IPS-20b (cell line): ENCODE data around the gene ADIRF.

ENCODE experiments used
- H3K27ac ChIP-seq: one replicate; pipeline ENCODE4 v1.5.1; 2013; ENCODE audit warnings: low read length
- H3K27me3 ChIP-seq: 2 replicates; pipeline ENCODE4 v1.6.1; 2013; ENCODE audit warnings: mild to moderate bottlenecking, low read length, inconsistent platforms; ENCODE audit not compliant: insufficient read depth
- H3K36me3 ChIP-seq: 2 replicates; pipeline ENCODE4 v1.6.1; 2013; ENCODE audit warnings: low read depth, mild to moderate bottlenecking, inconsistent platforms, low read length, moderate library complexity; ENCODE audit not compliant: insufficient read depth
- H3K4me1 ChIP-seq: 2 replicates; pipeline ENCODE4 v1.6.1; 2013; ENCODE audit warnings: mild to moderate bottlenecking, control low read depth, inconsistent platforms, low read length, moderate library complexity; ENCODE audit not compliant: insufficient read depth
- H3K4me3 ChIP-seq: 2 replicates; pipeline ENCODE4 v1.5.1; 2013; ENCODE audit warnings: mild to moderate bottlenecking, low read length, inconsistent platforms
- H3K9ac ChIP-seq: 2 replicates; pipeline ENCODE4 v1.6.1; 2013; ENCODE audit warnings: low read depth, mild to moderate bottlenecking, inconsistent platforms, low read length, moderate library complexity
- H3K9me3 ChIP-seq: 2 replicates; pipeline ENCODE4 v1.6.1; 2013; ENCODE audit warnings: mild to moderate bottlenecking, low read depth, low read length, inconsistent platforms; ENCODE audit not compliant: insufficient read depth

The ADIRF gene

DNA sequence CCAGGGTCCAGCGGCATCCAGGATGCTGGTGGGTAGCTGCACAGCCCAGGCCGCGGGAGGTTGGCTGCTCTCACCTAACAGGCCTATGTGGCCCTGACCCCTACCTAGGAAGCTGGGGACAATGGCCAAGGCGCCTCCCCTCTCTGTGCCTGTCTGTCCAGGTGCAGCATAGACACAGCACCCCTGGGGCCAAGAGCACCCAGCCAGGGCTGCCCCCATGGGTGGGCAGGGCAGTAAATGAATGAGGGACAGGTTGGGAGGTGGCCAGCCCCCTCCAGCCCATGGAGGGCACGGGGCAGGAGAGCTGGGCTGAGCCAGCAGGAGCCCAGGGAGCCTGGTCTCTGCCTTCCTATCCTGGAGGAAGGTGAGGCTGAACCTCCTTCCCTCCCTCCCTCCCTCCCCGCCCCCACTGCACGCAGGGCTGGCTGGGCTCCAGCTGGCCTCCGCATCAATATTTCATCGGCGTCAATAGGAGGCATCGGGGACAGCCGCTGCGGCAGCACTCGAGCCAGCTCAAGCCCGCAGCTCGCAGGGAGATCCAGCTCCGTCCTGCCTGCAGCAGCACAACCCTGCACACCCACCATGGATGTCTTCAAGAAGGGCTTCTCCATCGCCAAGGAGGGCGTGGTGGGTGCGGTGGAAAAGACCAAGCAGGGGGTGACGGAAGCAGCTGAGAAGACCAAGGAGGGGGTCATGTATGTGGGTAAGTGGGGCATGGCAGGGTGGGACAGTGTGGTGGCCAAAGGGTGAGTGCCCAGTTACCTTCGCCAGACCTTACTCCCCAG, 10.0 kb upstream of the ADIRF start, which contains the start of gene SNCG:
Gene SNCG, plus strand, starts transcription at position 484 of the 785 bp plus-strand sequence. Its CDS starts 99 bp downstream, at position 583.
- Histone ChIP-seq H3K9me3 (no peaks in the 10 kb centered on the region; the same call in 1 of the 2 replicates), H3K27me3 (no peaks in the 10 kb centered on the region), H3K4me3 (no peak within 1 kb of the TSS), H3K36me3 (no peaks in the 10 kb centered on the region), H3K27ac (no peak within 1 kb of the TSS), H3K9ac (peak within 1 kb of the TSS; percentile 32), H3K4me1 (peaks cover 34% of the 10 kb centered on the region)

DNA sequence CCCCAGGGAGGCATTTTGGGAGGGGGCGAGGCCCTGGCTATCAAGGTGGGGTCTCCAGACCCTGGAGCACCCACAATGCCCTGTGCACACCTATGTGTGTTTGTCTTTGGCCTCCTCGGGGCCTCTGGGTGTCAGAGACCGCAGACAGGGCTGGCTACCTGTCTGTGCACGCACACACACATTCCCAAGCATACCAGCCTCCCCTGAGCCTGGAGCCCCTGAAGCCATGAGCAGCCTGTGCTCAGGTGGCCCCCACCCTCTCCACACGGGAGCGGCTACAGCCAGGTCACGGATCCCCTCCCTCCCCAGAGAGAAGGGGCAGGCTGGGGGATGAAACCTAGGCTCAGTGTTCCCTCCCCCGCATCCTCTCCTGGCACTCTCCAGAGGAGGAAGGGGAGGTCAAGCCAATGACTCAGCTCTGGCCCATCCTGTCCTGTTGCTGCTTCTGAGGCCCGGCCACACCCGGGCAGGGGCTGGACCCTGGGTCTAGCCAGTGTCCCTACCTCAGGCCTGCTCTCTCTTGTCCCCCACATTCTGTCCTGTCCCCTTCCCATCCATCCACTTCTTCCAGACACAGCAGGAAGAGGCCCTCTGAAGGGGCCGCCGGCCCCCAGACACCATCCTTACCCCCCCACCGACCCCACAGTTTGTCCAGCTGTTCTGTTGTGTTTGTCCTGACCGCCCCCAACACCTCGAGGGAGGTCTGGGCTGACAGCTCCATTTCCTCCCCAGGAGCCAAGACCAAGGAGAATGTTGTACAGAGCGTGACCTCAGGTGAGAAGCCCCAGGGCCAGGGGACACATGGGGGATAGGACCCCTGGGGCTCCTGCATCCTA, 9.2 kb upstream of the ADIRF start:
- no peaks in the 10 kb centered on the region for H3K27me3 ChIP-seq
- peak overlapping the region; percentile 32; the same call in 1 of the 2 replicates for H3K9ac ChIP-seq
- H3K9me3 ChIP-seq, result no peaks in the 10 kb centered on the region; the same call in 1 of the 2 replicates
- no peak overlapping the region for H3K4me3 ChIP-seq
- no peak overlapping the region for H3K27ac ChIP-seq
- peaks cover 29% of the 10 kb centered on the region for H3K4me1 ChIP-seq
- no peaks in the 10 kb centered on the region for H3K36me3 ChIP-seq

DNA sequence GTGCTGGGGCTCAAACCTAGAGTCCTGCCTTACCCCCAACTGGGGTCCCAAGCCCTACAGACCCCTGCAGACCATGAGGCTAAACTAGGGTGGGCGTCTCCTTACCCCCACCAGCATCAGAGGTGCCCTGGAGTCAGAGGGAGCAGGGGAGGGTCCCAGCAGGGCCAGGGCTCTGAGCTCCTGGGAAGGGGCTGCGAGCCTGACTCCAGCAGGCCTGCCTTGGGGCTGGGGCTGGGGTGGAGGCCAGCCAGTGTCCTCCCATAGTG, 8.6 kb upstream of the ADIRF start:
- H3K4me3 ChIP-seq, result no peak overlapping the region
- H3K27me3 ChIP-seq, result no peaks in the 10 kb centered on the region
- H3K36me3 ChIP-seq, result no peaks in the 10 kb centered on the region
- H3K27ac ChIP-seq, result no peak overlapping the region
- peak overlapping the region; percentile 32; the same call in 1 of the 2 replicates for H3K9ac ChIP-seq
- H3K9me3 ChIP-seq, result no peaks in the 10 kb centered on the region; the same call in 1 of the 2 replicates
- H3K4me1 ChIP-seq, result peaks cover 28% of the 10 kb centered on the region

DNA sequence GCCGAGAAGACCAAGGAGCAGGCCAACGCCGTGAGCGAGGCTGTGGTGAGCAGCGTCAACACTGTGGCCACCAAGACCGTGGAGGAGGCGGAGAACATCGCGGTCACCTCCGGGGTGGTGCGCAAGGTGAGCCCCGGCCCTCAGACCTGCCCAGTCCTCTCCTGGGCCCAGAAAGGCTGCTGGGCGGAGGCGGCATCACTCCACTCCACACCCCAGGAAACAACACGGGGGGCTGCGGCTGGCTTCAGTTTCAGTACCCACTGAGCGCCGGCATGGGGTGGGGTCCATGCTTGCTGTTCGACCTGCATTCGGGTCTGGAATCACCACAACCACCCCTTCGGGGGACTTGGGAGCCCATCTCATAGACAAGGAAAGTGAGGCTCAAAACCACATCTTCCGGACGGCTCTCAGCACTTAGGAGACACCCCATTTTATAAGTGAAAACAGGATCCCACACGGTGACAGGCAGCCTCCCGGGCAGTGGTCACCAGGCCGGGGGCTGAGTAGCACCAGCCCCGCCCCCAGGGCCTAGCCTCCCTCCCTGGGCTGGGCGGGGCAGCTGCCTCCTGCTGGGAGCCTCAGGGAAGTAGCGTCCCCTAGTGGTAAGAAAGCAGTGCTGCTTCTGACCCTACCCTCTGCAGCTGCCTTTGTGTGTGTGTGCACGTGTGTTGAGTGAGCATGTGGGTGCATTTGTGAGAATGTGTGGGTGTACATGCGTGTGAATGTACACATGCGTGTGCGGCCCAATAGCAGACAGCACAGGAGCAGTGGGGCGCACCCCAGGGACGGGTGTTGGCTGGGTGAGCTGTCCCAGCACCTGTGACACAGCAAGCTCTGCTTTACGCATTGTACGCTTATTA, 8.0 kb upstream of the ADIRF start:
- H3K4me3 ChIP-seq, result no peak overlapping the region
- H3K36me3 ChIP-seq, result no peaks in the 10 kb centered on the region
- H3K27ac ChIP-seq, result no peak overlapping the region
- H3K4me1 ChIP-seq, result peaks cover 22% of the 10 kb centered on the region
- H3K27me3 ChIP-seq, result no peaks in the 10 kb centered on the region
- peak overlapping the region; percentile 56; the same call in 1 of the 2 replicates for H3K9ac ChIP-seq
- no peaks in the 10 kb centered on the region; the same call in 1 of the 2 replicates for H3K9me3 ChIP-seq

DNA sequence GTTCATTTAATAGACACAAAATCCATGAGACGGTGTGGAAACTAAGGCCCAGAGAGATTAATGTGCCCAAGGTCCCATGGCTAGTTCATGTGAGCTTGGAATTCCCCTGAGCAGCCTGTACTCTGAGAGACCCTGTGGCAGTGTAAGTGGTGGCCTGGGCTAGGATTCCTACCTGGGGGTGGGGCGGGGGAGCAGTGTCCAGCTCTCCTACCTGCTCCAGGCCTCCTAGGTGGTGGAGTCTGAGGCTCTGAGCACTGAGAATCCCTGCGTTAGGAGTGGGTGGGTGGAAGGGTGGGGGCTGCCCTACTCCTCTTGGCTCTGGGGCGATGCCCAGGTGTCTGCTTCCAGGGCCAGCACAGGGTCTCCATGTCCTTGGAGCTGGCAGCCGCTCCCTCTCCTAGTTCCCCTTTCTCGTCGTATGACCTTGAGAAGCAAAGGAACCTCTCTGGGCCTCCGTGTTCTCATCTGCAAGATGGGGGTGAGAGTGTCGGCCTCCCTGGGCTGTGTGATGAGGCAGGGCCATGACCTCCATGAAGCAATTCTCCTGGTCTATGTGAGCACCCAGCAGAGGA, 7.3 kb upstream of the ADIRF start:
- H3K9ac ChIP-seq, result peak overlapping the region; percentile 56; the same call in 1 of the 2 replicates
- H3K36me3 ChIP-seq, result no peaks in the 10 kb centered on the region
- H3K27ac ChIP-seq, result no peak overlapping the region
- H3K9me3 ChIP-seq, result no peaks in the 10 kb centered on the region; the same call in 1 of the 2 replicates
- H3K4me3 ChIP-seq, result no peak overlapping the region
- no peaks in the 10 kb centered on the region for H3K27me3 ChIP-seq
- peaks cover 16% of the 10 kb centered on the region; the same call in 1 of the 2 replicates for H3K4me1 ChIP-seq

DNA sequence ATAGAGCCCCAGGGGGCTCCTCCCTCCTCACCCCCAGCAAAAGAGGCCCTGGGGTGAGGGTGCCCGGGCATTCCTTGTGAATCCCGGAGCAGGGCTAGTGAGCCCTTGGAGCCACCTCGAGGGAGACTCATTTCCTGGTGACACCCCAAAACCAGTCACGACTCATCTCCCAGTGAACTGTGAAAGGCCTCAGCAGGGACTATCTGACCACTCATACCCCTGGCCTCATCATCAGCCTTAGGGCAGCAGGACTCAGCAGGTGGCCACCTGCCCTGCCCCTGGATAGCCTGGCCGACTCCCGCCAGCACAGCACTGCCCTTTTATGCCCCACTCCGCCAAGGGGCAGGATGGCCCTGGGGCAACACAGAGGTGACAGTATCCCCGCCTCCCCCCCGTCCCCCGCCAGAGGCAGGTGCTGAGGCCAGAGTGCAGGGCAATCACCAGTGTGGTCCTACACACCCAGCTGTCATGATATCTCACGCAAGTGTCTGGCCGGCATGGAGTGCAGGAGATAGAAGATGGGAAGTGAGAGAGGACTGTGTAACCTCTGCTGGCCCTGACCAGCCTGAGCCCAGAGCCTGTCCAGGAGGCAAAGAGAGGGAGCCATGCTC, 6.7 kb upstream of the ADIRF start:
- Histone ChIP-seq H3K4me3 (no peak overlapping the region), H3K9ac (no peak overlapping the region), H3K36me3 (no peaks in the 10 kb centered on the region), H3K4me1 (peaks cover 12% of the 10 kb centered on the region; the same call in 1 of the 2 replicates), H3K9me3 (no peaks in the 10 kb centered on the region; the same call in 1 of the 2 replicates), H3K27me3 (no peaks in the 10 kb centered on the region), H3K27ac (no peak overlapping the region)

DNA sequence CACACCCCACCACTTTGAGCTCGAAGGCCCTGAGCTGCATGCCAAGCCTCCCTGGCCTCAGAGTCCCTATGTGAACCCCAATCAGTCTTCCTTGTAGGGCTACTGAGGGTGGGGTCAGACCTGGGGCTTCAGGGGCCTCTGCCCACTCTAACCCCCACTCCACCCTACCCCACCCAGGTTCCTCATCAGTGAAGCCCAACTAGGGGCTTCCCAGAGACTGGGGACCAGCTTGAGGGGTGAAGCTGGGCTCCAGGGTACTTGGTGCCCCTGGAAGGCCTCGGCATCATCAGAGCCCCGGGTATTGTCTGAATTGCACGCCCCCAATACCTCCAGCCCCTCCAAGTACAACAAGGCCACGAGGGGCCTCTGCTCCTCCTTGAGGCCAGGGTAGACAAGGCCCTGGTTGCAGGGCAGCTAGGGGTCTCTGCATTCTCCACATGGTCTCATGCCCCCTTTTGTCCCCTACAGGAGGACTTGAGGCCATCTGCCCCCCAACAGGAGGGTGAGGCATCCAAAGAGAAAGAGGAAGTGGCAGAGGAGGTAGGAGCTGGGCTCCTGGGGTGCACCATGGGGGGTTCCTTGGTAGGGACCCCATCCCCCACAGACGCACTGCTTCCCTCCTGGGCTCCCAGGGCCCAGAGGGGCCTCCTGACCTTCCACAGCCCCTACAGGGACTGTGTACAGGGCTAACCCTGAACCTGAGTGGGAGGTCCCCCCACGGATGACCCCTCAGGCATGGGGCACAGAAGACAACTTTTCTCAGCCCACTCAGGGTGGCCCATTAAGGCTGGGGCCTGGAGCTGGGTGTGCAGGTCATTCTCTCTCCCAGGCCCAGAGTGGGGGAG, 5.9 kb upstream of the ADIRF start:
- H3K36me3 ChIP-seq, result no peaks in the 10 kb centered on the region
- peaks cover 12% of the 10 kb centered on the region; the same call in 1 of the 2 replicates for H3K4me1 ChIP-seq
- no peak overlapping the region for H3K9ac ChIP-seq
- H3K9me3 ChIP-seq, result no peaks in the 10 kb centered on the region; the same call in 1 of the 2 replicates
- no peak overlapping the region for H3K27ac ChIP-seq
- H3K4me3 ChIP-seq, result no peak overlapping the region
- no peaks in the 10 kb centered on the region for H3K27me3 ChIP-seq

DNA sequence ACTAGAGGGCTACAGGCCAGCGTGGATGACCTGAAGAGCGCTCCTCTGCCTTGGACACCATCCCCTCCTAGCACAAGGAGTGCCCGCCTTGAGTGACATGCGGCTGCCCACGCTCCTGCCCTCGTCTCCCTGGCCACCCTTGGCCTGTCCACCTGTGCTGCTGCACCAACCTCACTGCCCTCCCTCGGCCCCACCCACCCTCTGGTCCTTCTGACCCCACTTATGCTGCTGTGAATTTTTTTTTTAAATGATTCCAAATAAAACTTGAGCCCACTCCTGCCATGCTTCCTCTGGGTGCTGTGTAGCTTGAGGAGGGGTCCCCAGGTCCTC, 5.3 kb upstream of the ADIRF start:
- Histone ChIP-seq H3K9ac (no peak overlapping the region), H3K4me3 (no peak overlapping the region), H3K27me3 (no peaks in the 10 kb centered on the region), H3K27ac (no peak overlapping the region), H3K4me1 (peaks cover 12% of the 10 kb centered on the region; the same call in 1 of the 2 replicates), H3K9me3 (no peaks in the 10 kb centered on the region), H3K36me3 (no peaks in the 10 kb centered on the region)

DNA sequence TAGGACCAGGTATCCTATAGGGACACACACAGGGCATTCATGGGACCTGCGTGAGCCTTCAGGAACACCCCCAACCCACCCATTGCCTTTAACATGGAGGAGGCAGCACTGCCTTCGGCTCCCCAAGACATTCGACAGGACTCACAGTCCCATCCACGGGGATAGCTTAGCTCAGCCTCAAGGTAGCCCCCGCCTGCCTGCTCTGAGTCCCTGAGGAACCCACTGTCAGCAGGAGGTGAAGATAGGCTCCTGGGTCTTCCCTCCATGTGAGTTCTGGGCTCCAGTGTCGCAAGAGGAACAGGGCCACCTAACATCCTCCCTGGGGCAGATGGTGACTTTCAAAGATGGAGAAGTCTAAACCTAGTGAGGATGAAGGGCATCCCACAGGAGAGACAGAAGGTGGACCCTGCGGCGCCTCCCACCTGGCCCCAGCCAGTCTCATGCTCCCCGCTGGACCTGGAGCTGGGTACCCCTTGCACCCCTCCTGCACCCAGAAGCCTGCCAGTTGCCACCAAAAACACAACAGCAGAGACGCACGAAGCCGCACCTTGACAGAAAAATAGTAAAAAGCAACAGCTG, 4.9 kb upstream of the ADIRF start:
- H3K36me3 ChIP-seq, result no peaks in the 10 kb centered on the region
- H3K4me3 ChIP-seq, result no peak overlapping the region
- no peaks in the 10 kb centered on the region for H3K9me3 ChIP-seq
- no peak overlapping the region for H3K27ac ChIP-seq
- no peaks in the 10 kb centered on the region for H3K27me3 ChIP-seq
- no peak overlapping the region for H3K9ac ChIP-seq
- H3K4me1 ChIP-seq, result peaks cover 12% of the 10 kb centered on the region; the same call in 1 of the 2 replicates
